Adrenal gland (tissue), 12 donors: ENCODE data around the gene CKAP5. TPM values are rescaled to one million over a fixed set of nuclear protein-coding genes. Genes with fewer than 3 reads are reported as not detected.

Experiments used
- DNase-seq, 7 donors: peaks; one replicate each; pipeline ENCODE4 v3.0.0-alpha.2; 2019 to 2020
- H3K27ac ChIP-seq, 5 donors: fragments of 200-600 bp; sonication (generic) in 4 of 5; 1 replicate in 3 of 5; 2 replicates in 2 of 5; pipeline versions ENCODE4 v1.5.1 to v1.8.0; 2016 to 2020; ENCODE audit warnings: mild to moderate bottlenecking in 1 of 5
- H3K27me3 ChIP-seq: fragments of 200-600 bp; 2 replicates; pipeline ENCODE4 v1.8.0; 2021
- H3K36me3 ChIP-seq, 2 donors: fragments of 200-600 bp; replicated peaks in 1 of 2; 1 replicate in 1 of 2; 2 replicates in 1 of 2; pipeline versions ENCODE4 v1.5.1 to v1.8.0; 2018 to 2022
- H3K4me1 ChIP-seq, 2 donors: fragments of 200-600 bp; replicated peaks in 1 of 2; 1 replicate in 1 of 2; 2 replicates in 1 of 2; pipeline versions ENCODE4 v1.5.1 to v1.8.0; 2018 to 2021
- H3K4me3 ChIP-seq, 4 donors: fragments of 200-600 bp; sonication (generic) in 3 of 4; one replicate each; pipeline ENCODE4 v1.5.1; 2016 to 2018
- H3K9me3 ChIP-seq, 3 donors: fragments of 200-600 bp; sonication (generic) in 1 of 3; replicated peaks in 1 of 3; 1 replicate in 2 of 3; 2 replicates in 1 of 3; pipeline versions ENCODE4 v1.5.1 to v1.8.0; 2016 to 2021
- POLR2A ChIP-seq, 2 donors: fragments of 450-650 bp; IDR thresholded peaks; one replicate each; pipeline ENCODE4 v1.6.1; 2017; ENCODE audit warnings: antibody characterized with exemption in 2 of 2, mild to moderate bottlenecking in 2 of 2, moderate library complexity in 1 of 2
- WGBS, 4 donors: extraction: QIAGEN DNeasy Blood & Tissue Kit in 2 of 4; methylation state at CpG; one replicate each; pipeline versions ENCODE4 v1.1.5 to v1.1.7; 2013 to 2017; 5-methylcytosine and 5-hydroxymethylcytosine counted together
- intact Hi-C, 2 donors: fragments of 100-400 bp; cut with DNase I; formaldehyde crosslinking; loops; one replicate each; pipeline versions ENCODE4 v1.14.1 to v1.15.0; 2022 to 2023
- polyA plus RNA-seq, 3 donors: library from polyadenylated mRNA; stranded (reverse); fragments of 200-250 nt in 2 of 3; fragments of 350-450 nt in 1 of 3; fragmentation: Illumina TruSeq in 1 of 3; extraction: RNeasy Lipid Tissue Mini Kit (QIAGEN cat#74804) in 1 of 3; gene quantifications; one replicate each; pipeline ENCODE4 v1.2.3, GENCODE V29; 2013 to 2014
- total RNA-seq, 9 donors: library from RNA; depleted of rRNA in 4 of 9; stranded (reverse); fragments of >200 nt in 4 of 9; fragments of 120-200 nt in 1 of 9; fragmentation: NEBNext Ultra II Directional in 1 of 9; extraction: Animal tissue kit (Norgen Biotek cat#: 25700) in 1 of 9; gene quantifications; one replicate each; pipeline versions ENCODE4 v1.1.0 to v1.2.4, GENCODE V29; 2013 to 2023
- TF ChIP-seq, protein P1 (sequence below), 6 experiments: fragments of 450-650 bp in 4 of 6; fragments of 200-600 bp in 2 of 6; sonication (generic) in 1 of 6; IDR thresholded peaks; 1 replicate in 5 of 6; 2 replicates in 1 of 6; pipeline versions ENCODE4 v1.5.1 to v1.8.0; 2016 to 2021; ENCODE audit warnings: antibody characterized with exemption in 6 of 6, mild to moderate bottlenecking in 2 of 6, moderate library complexity in 1 of 6
- donor health status: healthy with polysubstance abuse.
- donor health status: Bipolar disorder and iron deficiency.
- donor health status: DM: yes; HTN: yes; CAD: no.
- donor health status: DM: no; HTN: no; CAD: no.
- donor health status: DM: no; HTN: no; CAD: no.
- donor health status: DM: yes; HTN: yes; CAD: no.

CKAP5 gene
- total and polyA plus RNA-seq, 12 donors, result 18.0 to 174 (median 97.6) TPM

DNA sequence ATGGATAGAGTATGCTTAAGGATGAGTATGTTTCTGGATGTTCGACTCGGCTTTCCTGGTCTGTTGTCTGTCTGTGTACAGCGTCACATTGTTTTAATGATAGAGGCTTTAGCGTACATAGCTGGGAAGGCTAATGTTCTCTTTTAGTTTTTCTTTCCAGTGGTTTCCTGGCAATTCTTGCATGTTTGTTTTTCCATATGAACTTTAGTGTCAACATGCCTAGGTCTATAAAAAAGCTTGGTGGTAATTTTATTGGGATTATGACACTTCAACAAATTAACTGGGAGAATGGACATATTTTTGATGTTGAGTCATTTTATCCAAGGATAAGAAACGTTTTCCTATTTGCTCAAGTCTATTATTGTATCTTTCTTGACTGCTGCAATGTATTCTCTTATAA, 109.5 kb downstream of the CKAP5 start:
- no peak for TF ChIP-seq POLR2A (IDR thresholded peaks at IDR 0.05)
- TF ChIP-seq, protein P1, sequence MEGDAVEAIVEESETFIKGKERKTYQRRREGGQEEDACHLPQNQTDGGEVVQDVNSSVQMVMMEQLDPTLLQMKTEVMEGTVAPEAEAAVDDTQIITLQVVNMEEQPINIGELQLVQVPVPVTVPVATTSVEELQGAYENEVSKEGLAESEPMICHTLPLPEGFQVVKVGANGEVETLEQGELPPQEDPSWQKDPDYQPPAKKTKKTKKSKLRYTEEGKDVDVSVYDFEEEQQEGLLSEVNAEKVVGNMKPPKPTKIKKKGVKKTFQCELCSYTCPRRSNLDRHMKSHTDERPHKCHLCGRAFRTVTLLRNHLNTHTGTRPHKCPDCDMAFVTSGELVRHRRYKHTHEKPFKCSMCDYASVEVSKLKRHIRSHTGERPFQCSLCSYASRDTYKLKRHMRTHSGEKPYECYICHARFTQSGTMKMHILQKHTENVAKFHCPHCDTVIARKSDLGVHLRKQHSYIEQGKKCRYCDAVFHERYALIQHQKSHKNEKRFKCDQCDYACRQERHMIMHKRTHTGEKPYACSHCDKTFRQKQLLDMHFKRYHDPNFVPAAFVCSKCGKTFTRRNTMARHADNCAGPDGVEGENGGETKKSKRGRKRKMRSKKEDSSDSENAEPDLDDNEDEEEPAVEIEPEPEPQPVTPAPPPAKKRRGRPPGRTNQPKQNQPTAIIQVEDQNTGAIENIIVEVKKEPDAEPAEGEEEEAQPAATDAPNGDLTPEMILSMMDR (IDR thresholded peaks at IDR 0.05), result no peak
- peaks cover 0 to 6% of the 10 kb centered on the region in 2 donors for H3K36me3 ChIP-seq
- no peak for DNase-seq
- no peaks in the 10 kb centered on the region for H3K4me1 ChIP-seq
- no peaks in the 10 kb centered on the region for H3K27me3 ChIP-seq
- no peak overlapping the region for H3K4me3 ChIP-seq
- intact Hi-C loops, result no loop called here
- no peak overlapping the region for H3K27ac ChIP-seq
- WGBS, 4 donors, result 65 to 76% (median 68%) methylated on average over 5 of the region's 5 CpGs
- H3K9me3 ChIP-seq, result no peaks in the 10 kb centered on the region

DNA sequence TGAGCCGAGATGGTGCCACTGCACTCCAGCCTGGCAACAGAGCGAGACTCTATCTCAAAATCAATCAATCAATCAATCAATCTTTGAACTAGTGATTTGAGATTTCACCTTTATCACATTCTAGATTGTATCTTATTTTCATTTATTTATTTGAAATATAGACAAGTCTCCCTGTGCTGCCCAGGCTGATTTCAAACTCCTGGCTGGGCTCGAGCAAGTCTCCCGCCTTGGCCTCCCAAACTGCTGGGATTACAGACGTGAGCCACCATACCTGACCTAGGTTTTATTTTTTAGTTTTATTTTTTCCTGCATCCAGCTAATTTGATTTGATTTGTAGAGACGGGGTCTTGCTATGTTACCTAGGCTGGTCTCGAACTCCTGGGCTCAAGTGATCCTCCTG, 109.9 kb downstream of the CKAP5 start:
- Histone ChIP-seq H3K36me3 (peaks cover 0 to 1% of the 10 kb centered on the region in 2 donors), H3K27me3 (no peaks in the 10 kb centered on the region), H3K9me3 (no peaks in the 10 kb centered on the region), H3K4me1 (no peaks in the 10 kb centered on the region), H3K4me3 (no peak overlapping the region), H3K27ac (no peak overlapping the region)
- no peak for DNase-seq
- intact Hi-C loops, result no loop called here
- 80 to 93% (median 91%) methylated on average over 7 of the region's 7 CpGs for WGBS, 4 donors
- TF ChIP-seq POLR2A (IDR thresholded peaks at IDR 0.05), result no peak
- TF ChIP-seq, protein P1 (IDR thresholded peaks at IDR 0.05), result no peak

DNA sequence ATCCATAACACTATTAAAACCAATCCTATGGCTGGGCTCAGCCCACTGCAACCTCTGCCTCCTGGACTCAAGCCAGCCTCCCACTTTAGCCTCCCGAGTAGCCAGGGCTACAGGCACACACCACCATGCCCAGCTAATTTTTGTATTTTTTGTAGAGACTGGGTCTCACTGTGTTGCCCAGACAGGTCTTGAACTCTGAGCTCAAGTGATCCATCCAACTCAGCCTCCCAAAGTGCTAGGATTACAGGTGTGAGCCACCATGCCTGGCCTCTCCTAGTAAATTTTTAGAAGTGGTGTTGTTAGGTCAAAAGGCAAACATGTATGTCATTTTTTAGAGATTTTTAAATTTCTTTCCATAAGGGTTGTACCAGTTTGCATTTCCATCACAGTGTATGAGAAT, 112.8 kb downstream of the CKAP5 start:
- H3K4me3 ChIP-seq, result no peak overlapping the region
- 77 to 94% (median 89%) methylated on average over 1 of the region's 1 CpG for WGBS, 4 donors
- intact Hi-C loops, result no loop called here
- H3K27me3 ChIP-seq, result no peaks in the 10 kb centered on the region
- H3K27ac ChIP-seq, result no peak overlapping the region
- no peak for TF ChIP-seq POLR2A (IDR thresholded peaks at IDR 0.05)
- TF ChIP-seq, protein P1 (IDR thresholded peaks at IDR 0.05), result no peak
- no peaks in the 10 kb centered on the region for H3K4me1 ChIP-seq
- H3K9me3 ChIP-seq, result no peaks in the 10 kb centered on the region
- no peak for DNase-seq
- no peaks in the 10 kb centered on the region for H3K36me3 ChIP-seq

DNA sequence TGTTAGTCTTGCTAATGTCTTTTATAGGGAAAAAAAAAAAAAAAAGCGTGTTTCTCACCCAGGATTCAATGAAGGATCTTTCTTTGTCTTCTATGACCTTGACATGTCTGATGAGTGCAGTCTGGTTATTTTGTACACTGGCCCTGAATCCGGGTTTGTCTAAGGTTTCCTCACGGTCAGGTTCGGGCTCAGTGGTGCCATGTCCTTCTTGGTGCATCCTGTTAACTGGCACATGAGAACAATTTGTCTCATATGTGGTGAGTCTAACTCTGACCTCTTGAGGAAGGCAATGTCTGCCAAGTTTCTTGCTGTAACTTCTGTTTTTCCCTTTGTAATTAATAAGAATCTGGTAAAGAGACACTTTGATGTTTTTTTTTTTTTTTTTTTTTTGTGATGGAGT, 114.5 kb downstream of the CKAP5 start:
- peak in 4 of 7 donors; percentile 33 to 61 (median 44) for DNase-seq
- no peaks in the 10 kb centered on the region for H3K27me3 ChIP-seq
- no peaks in the 10 kb centered on the region for H3K4me1 ChIP-seq
- TF ChIP-seq POLR2A (IDR thresholded peaks at IDR 0.05), result no peak
- TF ChIP-seq, protein P1 (IDR thresholded peaks at IDR 0.05), result no peak
- intact Hi-C loops, result no loop called here
- H3K36me3 ChIP-seq, result no peaks in the 10 kb centered on the region
- H3K4me3 ChIP-seq, result no peak overlapping the region
- 45 to 55% (median 52%) methylated on average over 4 of the region's 4 CpGs for WGBS, 4 donors
- no peaks in the 10 kb centered on the region for H3K9me3 ChIP-seq
- H3K27ac ChIP-seq, result no peak overlapping the region
